Measurements from ENCODE around the gene WWC2.

Gene WWC2

GRCh38 chr4:183073838-183074145 is 25.3 kb upstream of the WWC2 start:
- H3K9ac ChIP-seq (ENCODE audit: insufficient read length, low read depth) = no peak overlapping the region
- no peak for DNase-seq (ENCODE audit: low read depth, low spot score)
- H3K9me3 ChIP-seq (ENCODE audit: insufficient read depth, low read length) = peaks cover 23% of the 10 kb centered on the region; the same call in 1 of the 2 replicates
- H3K27me3 ChIP-seq (ENCODE audit: insufficient read depth, insufficient read length) = no peaks in the 10 kb centered on the region
- H3K4me1 ChIP-seq (ENCODE audit: insufficient read depth, insufficient read length) = no peaks in the 10 kb centered on the region
- no peak overlapping the region for H3K4me3 ChIP-seq (ENCODE audit: insufficient read length, low read depth)
- no peaks in the 10 kb centered on the region for H3K36me3 ChIP-seq (ENCODE audit: insufficient read depth, insufficient read length, low read length)
- TF ChIP-seq ZNF274 (IDR thresholded peaks at IDR 0.05; ENCODE audit: low read depth, low read length) (no peak), YY1 (IDR thresholded peaks at IDR 0.05; ENCODE audit: insufficient read depth, insufficient read length) (no peak), SUZ12 (IDR thresholded peaks at IDR 0.05; ENCODE audit: extremely low read depth, insufficient read depth, insufficient read length) (no peak)

GRCh38 chr4:183074288-183074990 is 24.6 kb upstream of the WWC2 start:
- TF ChIP-seq YY1 (IDR thresholded peaks at IDR 0.05; ENCODE audit: insufficient read depth, insufficient read length) (no peak), ZNF274 (IDR thresholded peaks at IDR 0.05; ENCODE audit: low read depth, low read length) (no peak), SUZ12 (IDR thresholded peaks at IDR 0.05; ENCODE audit: extremely low read depth, insufficient read depth, insufficient read length) (no peak)
- Histone ChIP-seq H3K27me3 (ENCODE audit: insufficient read depth, insufficient read length) (no peaks in the 10 kb centered on the region), H3K9ac (ENCODE audit: insufficient read length, low read depth) (no peak overlapping the region), H3K4me1 (ENCODE audit: insufficient read depth, insufficient read length) (no peaks in the 10 kb centered on the region), H3K4me3 (ENCODE audit: insufficient read length, low read depth) (no peak overlapping the region), H3K9me3 (ENCODE audit: insufficient read depth, low read length) (peaks cover 16% of the 10 kb centered on the region; the same call in 1 of the 2 replicates), H3K36me3 (ENCODE audit: insufficient read depth, insufficient read length, low read length) (no peaks in the 10 kb centered on the region)
- no peak for DNase-seq (ENCODE audit: low read depth, low spot score)

- no peak for DNase-seq (ENCODE audit: low read depth, low spot score)
- no peak overlapping the region for H3K4me3 ChIP-seq (ENCODE audit: insufficient read length, low read depth)
These were observed 20.4 kb upstream of the WWC2 start for GRCh38 chr4:183078634-183079033.

GRCh38 chr4:183080372-183081115 is 18.5 kb upstream of the WWC2 start:
- TF ChIP-seq YY1 (IDR thresholded peaks at IDR 0.05; ENCODE audit: insufficient read depth, insufficient read length) = no peak
- TF ChIP-seq ZNF274 (IDR thresholded peaks at IDR 0.05; ENCODE audit: low read depth, low read length) = no peak
- no peak for TF ChIP-seq SUZ12 (IDR thresholded peaks at IDR 0.05; ENCODE audit: extremely low read depth, insufficient read depth, insufficient read length)
- H3K4me1 ChIP-seq (ENCODE audit: insufficient read depth, insufficient read length) = no peaks in the 10 kb centered on the region
- no peaks in the 10 kb centered on the region for H3K27me3 ChIP-seq (ENCODE audit: insufficient read depth, insufficient read length)
- no peaks in the 10 kb centered on the region; the same call in 1 of the 2 replicates for H3K9me3 ChIP-seq (ENCODE audit: insufficient read depth, low read length)
- DNase-seq (ENCODE audit: low read depth, low spot score) = no peak
- no peak overlapping the region for H3K4me3 ChIP-seq (ENCODE audit: insufficient read length, low read depth)
- H3K36me3 ChIP-seq (ENCODE audit: insufficient read depth, insufficient read length, low read length) = no peaks in the 10 kb centered on the region
- H3K9ac ChIP-seq (ENCODE audit: insufficient read length, low read depth) = no peak overlapping the region

More at GRCh38 chr4:183078634-183079033, 20.4 kb upstream of the WWC2 start:
- no peaks in the 10 kb centered on the region for H3K27me3 ChIP-seq (ENCODE audit: insufficient read depth, insufficient read length)
- H3K36me3 ChIP-seq (ENCODE audit: insufficient read depth, insufficient read length, low read length) = no peaks in the 10 kb centered on the region
- no peak for TF ChIP-seq SUZ12 (IDR thresholded peaks at IDR 0.05; ENCODE audit: extremely low read depth, insufficient read depth, insufficient read length)
- TF ChIP-seq ZNF274 (IDR thresholded peaks at IDR 0.05; ENCODE audit: low read depth, low read length) = no peak
- no peak for TF ChIP-seq YY1 (IDR thresholded peaks at IDR 0.05; ENCODE audit: insufficient read depth, insufficient read length)
- H3K9me3 ChIP-seq (ENCODE audit: insufficient read depth, low read length) = no peaks in the 10 kb centered on the region; the same call in 1 of the 2 replicates
- no peaks in the 10 kb centered on the region for H3K4me1 ChIP-seq (ENCODE audit: insufficient read depth, insufficient read length)
- no peak overlapping the region for H3K9ac ChIP-seq (ENCODE audit: insufficient read length, low read depth)

GRCh38 chr4:183081116-183081469 is 18.0 kb upstream of the WWC2 start:
- Histone ChIP-seq H3K27me3 (ENCODE audit: insufficient read depth, insufficient read length) (no peaks in the 10 kb centered on the region), H3K9ac (ENCODE audit: insufficient read length, low read depth) (no peak overlapping the region), H3K9me3 (ENCODE audit: insufficient read depth, low read length) (no peaks in the 10 kb centered on the region; the same call in 1 of the 2 replicates), H3K36me3 (ENCODE audit: insufficient read depth, insufficient read length, low read length) (no peaks in the 10 kb centered on the region), H3K4me1 (ENCODE audit: insufficient read depth, insufficient read length) (no peaks in the 10 kb centered on the region), H3K4me3 (ENCODE audit: insufficient read length, low read depth) (no peak overlapping the region)
- no peak for TF ChIP-seq SUZ12 (IDR thresholded peaks at IDR 0.05; ENCODE audit: extremely low read depth, insufficient read depth, insufficient read length)
- no peak for DNase-seq (ENCODE audit: low read depth, low spot score)

GRCh38 chr4:183082053-183082452 is 17.0 kb upstream of the WWC2 start:
- Histone ChIP-seq H3K4me3 (ENCODE audit: insufficient read length, low read depth) (no peak overlapping the region), H3K9ac (ENCODE audit: insufficient read length, low read depth) (no peak overlapping the region)

GRCh38 chr4:183094393-183095198 is 4.5 kb upstream of the WWC2 start:
- H3K9me3 ChIP-seq (ENCODE audit: insufficient read depth, low read length) = no peaks in the 10 kb centered on the region
- no peaks in the 10 kb centered on the region for H3K36me3 ChIP-seq (ENCODE audit: insufficient read depth, insufficient read length, low read length)
- no peak overlapping the region for H3K4me3 ChIP-seq (ENCODE audit: insufficient read length, low read depth)
- H3K27me3 ChIP-seq (ENCODE audit: insufficient read depth, insufficient read length) = no peaks in the 10 kb centered on the region
- TF ChIP-seq SUZ12 (IDR thresholded peaks at IDR 0.05; ENCODE audit: extremely low read depth, insufficient read depth, insufficient read length) (no peak), ZNF274 (IDR thresholded peaks at IDR 0.05; ENCODE audit: low read depth, low read length) (no peak), YY1 (IDR thresholded peaks at IDR 0.05; ENCODE audit: insufficient read depth, insufficient read length) (no peak)
- H3K4me1 ChIP-seq (ENCODE audit: insufficient read depth, insufficient read length) = no peaks in the 10 kb centered on the region
- H3K9ac ChIP-seq (ENCODE audit: insufficient read length, low read depth) = no peak overlapping the region
- DNase-seq (ENCODE audit: low read depth, low spot score) = no peak

More at GRCh38 chr4:183082053-183082452, 17.0 kb upstream of the WWC2 start:
- no peaks in the 10 kb centered on the region for H3K4me1 ChIP-seq (ENCODE audit: insufficient read depth, insufficient read length)
- no peaks in the 10 kb centered on the region for H3K27me3 ChIP-seq (ENCODE audit: insufficient read depth, insufficient read length)
- no peaks in the 10 kb centered on the region for H3K36me3 ChIP-seq (ENCODE audit: insufficient read depth, insufficient read length, low read length)
- no peaks in the 10 kb centered on the region; the same call in 1 of the 2 replicates for H3K9me3 ChIP-seq (ENCODE audit: insufficient read depth, low read length)
- no peak for DNase-seq (ENCODE audit: low read depth, low spot score)
- no peak for TF ChIP-seq YY1 (IDR thresholded peaks at IDR 0.05; ENCODE audit: insufficient read depth, insufficient read length)
- TF ChIP-seq SUZ12 (IDR thresholded peaks at IDR 0.05; ENCODE audit: extremely low read depth, insufficient read depth, insufficient read length) = no peak
- TF ChIP-seq ZNF274 (IDR thresholded peaks at IDR 0.05; ENCODE audit: low read depth, low read length) = no peak
